OCI-LY1 (cell line): ENCODE results near the gene FBXW11.

Source experiments
- H2AFZ ChIP-seq: fragments of 200-600 bp; sonication (generic), shearing (Covaris generic); 2 replicates; pipeline ENCODE4 v1.6.0; 2014; ENCODE audit warnings: antibody characterized with exemption, mild to moderate bottlenecking, low read length
- H3F3A ChIP-seq: fragments of 200-600 bp; sonication (generic), shearing (Covaris generic); 2 replicates; pipeline ENCODE4 v1.6.0; 2014; ENCODE audit warnings: mild to moderate bottlenecking, antibody characterized with exemption, low read length, moderate library complexity; ENCODE audit not compliant: insufficient read depth
- H3K27ac ChIP-seq: fragments of 200-600 bp; sonication (generic); 2 replicates; pipeline ENCODE4 v1.5.1; 2014; ENCODE audit warnings: low read length, mixed run types, mild to moderate bottlenecking, low read depth; ENCODE audit not compliant: poor library complexity, severe bottlenecking
- H3K27me3 ChIP-seq: fragments of 200-600 bp; sonication (generic); 2 replicates; pipeline ENCODE4 v1.6.0; 2014; ENCODE audit warnings: antibody characterized with exemption, mild to moderate bottlenecking, low read length, moderate library complexity; ENCODE audit not compliant: insufficient read depth
- H3K36me3 ChIP-seq: fragments of 200-600 bp; sonication (generic); 2 replicates; pipeline ENCODE4 v1.6.1; 2014; ENCODE audit warnings: mild to moderate bottlenecking, antibody characterized with exemption, low read length, moderate library complexity, mixed read lengths; ENCODE audit not compliant: insufficient read depth
- H3K4me1 ChIP-seq: fragments of 200-600 bp; sonication (generic); 2 replicates; pipeline ENCODE4 v1.5.1; 2014; ENCODE audit warnings: mild to moderate bottlenecking, low read length, moderate library complexity; ENCODE audit not compliant: insufficient read depth, severe bottlenecking
- H3K4me2 ChIP-seq: fragments of 200-600 bp; sonication (generic), shearing (Covaris generic); 2 replicates; pipeline ENCODE4 v1.6.1; 2014; ENCODE audit warnings: low read length
- H3K4me3 ChIP-seq: fragments of 200-600 bp; sonication (generic); 2 replicates; pipeline ENCODE4 v1.5.1; 2014; ENCODE audit warnings: low read length, low read depth, mild to moderate bottlenecking, mixed read lengths; ENCODE audit not compliant: poor library complexity, severe bottlenecking
- H3K79me2 ChIP-seq: fragments of 200-600 bp; shearing (Covaris generic); 2 replicates; pipeline ENCODE4 v1.6.1; 2016; ENCODE audit warnings: mixed run types, low read length, mixed read lengths; ENCODE audit not compliant: insufficient read depth
- H3K9ac ChIP-seq: fragments of 200-600 bp; sonication (generic), shearing (Covaris generic); 2 replicates; pipeline ENCODE4 v1.6.1; 2014; ENCODE audit warnings: mild to moderate bottlenecking, low read length, mixed read lengths
- H3K9me2 ChIP-seq: fragments of 200-600 bp; sonication (generic), shearing (Covaris generic); 2 replicates; pipeline ENCODE4 v1.6.1; 2014; ENCODE audit warnings: low read depth, mild to moderate bottlenecking, low read length, mixed read lengths
- H3K9me3 ChIP-seq: fragments of 200-600 bp; shearing (Covaris generic); 2 replicates; pipeline ENCODE4 v1.6.1; 2014; ENCODE audit warnings: low read length, mixed read lengths
- H4K20me1 ChIP-seq: fragments of 200-600 bp; sonication (generic), shearing (Covaris generic); 2 replicates; pipeline ENCODE4 v1.6.0; 2016; ENCODE audit warnings: mild to moderate bottlenecking, low read length; ENCODE audit not compliant: insufficient read depth
- EZH2 ChIP-seq: fragments of 200-600 bp; sonication (generic), shearing (Covaris generic); IDR thresholded peaks from 2 replicates; pipeline ENCODE4 v1.8.0; 2017; ENCODE audit warnings: borderline replicate concordance, mixed run types, mild to moderate bottlenecking, antibody characterized with exemption, low read length, moderate library complexity, mixed read lengths
- TF ChIP-seq, protein P1 (sequence below): fragments of 200-600 bp; sonication (generic), shearing (Covaris generic); IDR thresholded peaks from 2 replicates; pipeline ENCODE4 v1.5.1; 2017; ENCODE audit warnings: mild to moderate bottlenecking, antibody characterized with exemption, low read length, moderate library complexity, mixed read lengths

FBXW11 gene

DNA sequence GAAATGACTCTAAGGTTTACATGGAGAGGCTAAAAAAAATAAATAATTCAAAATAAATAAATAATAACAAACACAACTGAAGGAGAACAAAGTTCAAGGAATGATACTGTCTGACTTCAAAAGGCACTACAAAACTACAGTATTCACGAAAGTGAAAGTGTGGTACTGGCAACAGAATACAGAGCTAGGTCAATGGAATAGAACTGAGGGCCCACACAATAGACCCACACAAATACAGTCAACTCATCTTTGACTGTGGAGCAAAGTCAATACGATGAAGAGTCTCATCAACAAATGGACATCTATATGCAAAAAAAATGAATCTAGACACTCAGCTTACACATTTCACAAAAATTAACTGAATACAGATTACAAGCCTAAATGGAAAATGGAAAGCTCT is 75.3 kb downstream of the FBXW11 start:
- TF ChIP-seq EZH2 = no peak
- TF ChIP-seq, protein P1, sequence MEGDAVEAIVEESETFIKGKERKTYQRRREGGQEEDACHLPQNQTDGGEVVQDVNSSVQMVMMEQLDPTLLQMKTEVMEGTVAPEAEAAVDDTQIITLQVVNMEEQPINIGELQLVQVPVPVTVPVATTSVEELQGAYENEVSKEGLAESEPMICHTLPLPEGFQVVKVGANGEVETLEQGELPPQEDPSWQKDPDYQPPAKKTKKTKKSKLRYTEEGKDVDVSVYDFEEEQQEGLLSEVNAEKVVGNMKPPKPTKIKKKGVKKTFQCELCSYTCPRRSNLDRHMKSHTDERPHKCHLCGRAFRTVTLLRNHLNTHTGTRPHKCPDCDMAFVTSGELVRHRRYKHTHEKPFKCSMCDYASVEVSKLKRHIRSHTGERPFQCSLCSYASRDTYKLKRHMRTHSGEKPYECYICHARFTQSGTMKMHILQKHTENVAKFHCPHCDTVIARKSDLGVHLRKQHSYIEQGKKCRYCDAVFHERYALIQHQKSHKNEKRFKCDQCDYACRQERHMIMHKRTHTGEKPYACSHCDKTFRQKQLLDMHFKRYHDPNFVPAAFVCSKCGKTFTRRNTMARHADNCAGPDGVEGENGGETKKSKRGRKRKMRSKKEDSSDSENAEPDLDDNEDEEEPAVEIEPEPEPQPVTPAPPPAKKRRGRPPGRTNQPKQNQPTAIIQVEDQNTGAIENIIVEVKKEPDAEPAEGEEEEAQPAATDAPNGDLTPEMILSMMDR = no peak
- H3K4me1 ChIP-seq = peaks cover 5% of the 10 kb centered on the region
- H3K9me3 ChIP-seq = peaks cover 3% of the 10 kb centered on the region; the same call in 1 of the 2 replicates
- no peak overlapping the region for H3K4me2 ChIP-seq
- no peak overlapping the region for H3K27ac ChIP-seq
- no peak overlapping the region for H2AFZ ChIP-seq
- 0 out of 2 replicates have a peak, but pooled peaks cover 4% of the 10 kb centered on the region for H3F3A ChIP-seq
- H4K20me1 ChIP-seq = no peaks in the 10 kb centered on the region
- H3K4me3 ChIP-seq = no peak overlapping the region
- no peaks in the 10 kb centered on the region for H3K36me3 ChIP-seq
- no peak overlapping the region for H3K9ac ChIP-seq
- H3K79me2 ChIP-seq = peaks cover 25% of the 10 kb centered on the region
- H3K27me3 ChIP-seq = no peaks in the 10 kb centered on the region
- H3K9me2 ChIP-seq = no peaks in the 10 kb centered on the region

DNA sequence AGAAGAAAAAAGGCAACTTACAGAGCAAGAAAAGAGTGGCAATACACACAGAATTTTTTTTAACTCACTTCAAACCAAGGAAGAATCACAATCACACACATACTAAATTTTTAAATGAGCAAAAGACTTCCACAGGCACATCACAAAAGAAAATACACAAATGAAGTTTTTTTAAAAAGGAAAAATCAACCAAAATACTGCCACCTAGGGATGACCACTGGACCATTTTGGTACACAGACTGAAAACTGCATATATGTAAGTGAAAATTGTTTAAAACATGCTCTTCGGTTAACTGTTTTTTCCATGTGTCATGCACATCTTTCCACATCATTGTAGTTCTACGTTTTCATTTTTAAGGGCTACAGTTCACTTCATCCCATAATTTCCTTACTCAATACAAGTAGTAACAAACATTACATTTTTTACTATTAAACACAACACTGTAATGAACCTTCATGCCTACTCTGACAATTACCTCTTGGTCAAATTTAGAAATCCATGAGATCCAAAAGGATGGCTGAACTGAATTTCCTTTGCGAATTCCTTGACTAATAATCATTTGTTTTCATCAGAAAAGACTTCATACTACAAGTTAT is 79.0 kb downstream of the FBXW11 start:
- Histone ChIP-seq H4K20me1 (no peaks in the 10 kb centered on the region), H3K27ac (no peak overlapping the region), H3K9me3 (peaks cover 15% of the 10 kb centered on the region), H3F3A (0 out of 2 replicates have a peak, but pooled peaks cover 4% of the 10 kb centered on the region), H3K4me2 (0 out of 2 replicates have a peak overlapping the region, but pooled peaks have one; percentile 12), H2AFZ (no peak overlapping the region), H3K4me3 (no peak overlapping the region), H3K79me2 (peaks cover 24% of the 10 kb centered on the region), H3K9ac (no peak overlapping the region), H3K36me3 (no peaks in the 10 kb centered on the region; the same call in 1 of the 2 replicates), H3K4me1 (peaks cover 5% of the 10 kb centered on the region), H3K27me3 (no peaks in the 10 kb centered on the region), H3K9me2 (no peaks in the 10 kb centered on the region)
- no peak for TF ChIP-seq EZH2
- TF ChIP-seq, protein P1 = peak; percentile 55

DNA sequence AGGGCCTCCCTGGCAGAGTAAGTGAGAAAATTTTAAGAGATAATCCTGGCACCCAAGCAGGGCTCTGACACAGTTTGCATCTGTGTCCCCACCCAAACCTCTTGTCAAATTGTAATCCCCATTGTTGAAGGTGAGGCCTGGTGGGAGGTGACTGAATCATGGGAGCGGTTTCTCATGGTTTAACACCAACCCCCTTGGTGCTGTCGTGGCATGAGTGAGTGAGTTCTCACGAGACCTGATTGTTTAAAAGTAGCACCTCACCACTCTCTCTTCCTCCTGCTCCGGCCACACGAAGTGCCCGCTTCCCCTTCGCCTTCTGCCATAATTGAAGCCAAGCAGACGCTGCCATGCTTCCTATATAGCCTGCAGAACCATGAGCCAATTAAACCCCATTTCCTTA is 80.1 kb downstream of the FBXW11 start:
- no peak overlapping the region for H3K4me3 ChIP-seq
- H3K27ac ChIP-seq = no peak overlapping the region
- H3K9me2 ChIP-seq = no peaks in the 10 kb centered on the region
- TF ChIP-seq EZH2 = no peak
- TF ChIP-seq, protein P1 = no peak
- H3K9me3 ChIP-seq = peaks cover 15% of the 10 kb centered on the region
- H3K36me3 ChIP-seq = no peaks in the 10 kb centered on the region; the same call in 1 of the 2 replicates
- 0 out of 2 replicates have a peak, but pooled peaks cover 4% of the 10 kb centered on the region for H3F3A ChIP-seq
- peaks cover 25% of the 10 kb centered on the region for H3K79me2 ChIP-seq
- H3K4me1 ChIP-seq = peaks cover 5% of the 10 kb centered on the region
- H3K4me2 ChIP-seq = no peak overlapping the region
- no peaks in the 10 kb centered on the region for H4K20me1 ChIP-seq
- H3K27me3 ChIP-seq = no peaks in the 10 kb centered on the region
- H2AFZ ChIP-seq = no peak overlapping the region
- no peak overlapping the region for H3K9ac ChIP-seq
